B cell (primary cell): Measurements from ENCODE around the gene TBC1D14. TPM values are rescaled to one million over a fixed set of nuclear protein-coding genes. Genes with fewer than 3 reads are reported as not detected.

Experiments used
- ATAC-seq: fragments of 200-7000 bp; cut with Tn5 transposase; one replicate; pipeline ENCODE4 v1.10.0; 2021; ENCODE audit warnings: low read depth, mild to moderate bottlenecking, moderate number of reproducible peaks, moderate library complexity
- CTCF ChIA-PET: fragments of 350-600 bp; sonication (Branson Sonifier 250); formaldehyde crosslinking; loops from one replicate; lab custom pipeline; 2021; ENCODE audit warnings: antibody characterized with exemption, inconsistent platforms; lab: Charles Lee
- POLR2A ChIA-PET: fragments of 350-600 bp; sonication (Branson Sonifier 250); formaldehyde crosslinking; loops from one replicate; lab custom pipeline; 2021; ENCODE audit warnings: antibody characterized with exemption; lab: Charles Lee
- DNase-seq: peaks from one replicate; pipeline ENCODE4 v3.0.0; 2013
- H2AFZ ChIP-seq: 2 replicates; pipeline ENCODE4 v1.6.1; 2012; ENCODE audit warnings: mild to moderate bottlenecking, low read depth, low read length; ENCODE audit not compliant: insufficient read depth, poor library complexity, severe bottlenecking
- H3K27ac ChIP-seq, 2 donors: 1 replicate in 1 of 2; 2 replicates in 1 of 2; pipeline ENCODE4 v1.5.1; 2012 to 2013; ENCODE audit warnings: low read length in 2 of 2, mild to moderate bottlenecking in 2 of 2, moderate library complexity in 1 of 2
- H3K27me3 ChIP-seq, 4 experiments: fragments of 200-600 bp in 1 of 4; sonication (generic) in 1 of 4; replicated peaks in 1 of 4; 1 replicate in 2 of 4; 2 replicates in 2 of 4; pipeline versions ENCODE4 v1.6.1 to v1.7.0; 2013 to 2016; ENCODE audit warnings: low read length in 3 of 4, mild to moderate bottlenecking in 2 of 4, mixed read lengths in 1 of 4, moderate library complexity in 1 of 4; ENCODE audit not compliant: insufficient read depth in 4 of 4, control insufficient read depth in 3 of 4; ENCODE audit errors: control extremely low read depth in 1 of 4
- H3K36me3 ChIP-seq, 2 experiments: replicated peaks in 1 of 2; 1 replicate in 1 of 2; 2 replicates in 1 of 2; pipeline versions ENCODE4 v1.6.1 to v1.7.1; 2013; ENCODE audit warnings: low read length in 1 of 2; ENCODE audit not compliant: insufficient read depth in 2 of 2, control insufficient read depth in 1 of 2; ENCODE audit errors: control extremely low read depth in 1 of 2, extremely low read depth in 1 of 2
- H3K4me1 ChIP-seq, 2 donors: fragments of 200-600 bp in 1 of 2; sonication (generic) in 1 of 2; 1 replicate in 1 of 2; 2 replicates in 1 of 2; pipeline versions ENCODE4 v1.5.1 to v1.6.1; 2013 to 2017; ENCODE audit warnings: low read length in 2 of 2; ENCODE audit not compliant: control insufficient read depth in 2 of 2, insufficient read depth in 2 of 2
- H3K4me2 ChIP-seq: replicated peaks from 2 replicates; pipeline ENCODE3; 2012; ENCODE audit warnings: mild to moderate bottlenecking, low read depth, low read length; ENCODE audit not compliant: poor library complexity, severe bottlenecking
- H3K4me3 ChIP-seq, 5 experiments: fragments of 200-600 bp in 1 of 5; sonication (generic) in 1 of 5; 1 replicate in 3 of 5; 2 replicates in 2 of 5; pipeline versions ENCODE4 v1.5.1 to v1.7.0; 2011 to 2016; ENCODE audit warnings: low read length in 4 of 5, mild to moderate bottlenecking in 4 of 5, low read depth in 2 of 5, control low read depth in 1 of 5, moderate library complexity in 1 of 5; ENCODE audit not compliant: insufficient read depth in 1 of 5; ENCODE audit errors: control extremely low read depth in 1 of 5, extremely low read depth in 1 of 5
- H3K79me2 ChIP-seq: fragments of 200-600 bp; sonication (generic); one replicate; pipeline ENCODE4 v1.6.0; 2016; ENCODE audit warnings: low read length; ENCODE audit not compliant: control insufficient read depth, insufficient read depth
- H3K9ac ChIP-seq: fragments of 200-600 bp; sonication (generic); 2 replicates; pipeline ENCODE4 v1.6.1; 2017; ENCODE audit warnings: mild to moderate bottlenecking, low read length, moderate library complexity
- H3K9me3 ChIP-seq, 3 donors: one replicate each; pipeline versions ENCODE4 v1.6.1 to v1.7.1; 2013; ENCODE audit warnings: low read length in 2 of 3; ENCODE audit not compliant: control insufficient read depth in 2 of 3, insufficient read depth in 1 of 3; ENCODE audit errors: control extremely low read depth in 1 of 3
- H4K20me1 ChIP-seq: 2 replicates; pipeline ENCODE4 v1.6.0; 2012; ENCODE audit warnings: mild to moderate bottlenecking, low read length; ENCODE audit not compliant: insufficient read depth, control insufficient read depth, poor library complexity, severe bottlenecking
- H3K27ac Mint-ChIP-seq: one replicate; pipeline ENCODE4 v1.8.0; 2021; ENCODE audit warnings: mixed read lengths
- H3K27me3 Mint-ChIP-seq: one replicate; pipeline ENCODE4 v1.8.0; 2021; ENCODE audit warnings: mixed read lengths
- H3K4me1 Mint-ChIP-seq: one replicate; pipeline ENCODE4 v1.8.0; 2021; ENCODE audit warnings: mixed read lengths
- H3K4me3 Mint-ChIP-seq: one replicate; pipeline ENCODE4 v1.8.0; 2021; ENCODE audit warnings: mixed read lengths
- H3K9me3 Mint-ChIP-seq: one replicate; pipeline ENCODE4 v1.8.0; 2022; ENCODE audit warnings: mixed read lengths; ENCODE audit not compliant: insufficient read depth
- EZH2 ChIP-seq: IDR thresholded peaks from 2 replicates; pipeline ENCODE4 v1.6.1; 2012; ENCODE audit warnings: borderline replicate concordance, low read depth, mild to moderate bottlenecking, moderate library complexity, low read length; ENCODE audit not compliant: insufficient read depth, poor library complexity, severe bottlenecking
- WGBS: methylation state at CpG from one replicate; pipeline ENCODE4 v1.1.5; 2013; ENCODE audit warnings: missing lambda C conversion rate; ENCODE audit not compliant: insufficient coverage; 5-methylcytosine and 5-hydroxymethylcytosine counted together
- intact Hi-C: fragments of 100-400 bp; cut with micrococcal nuclease; formaldehyde crosslinking; loops from one replicate; pipeline ENCODE4 v1.10.0; 2022
- polyA plus RNA-seq: library from polyadenylated mRNA; depleted of rRNA; stranded (reverse); fragments of >200 nt; gene quantifications from 2 replicates; pipeline ENCODE4 v1.2.3, GENCODE V29; 2012
- total RNA-seq, 2 donors: library from RNA; stranded (reverse); fragments of 120-200 nt in 1 of 2; gene quantifications; 1 replicate in 1 of 2; 2 replicates in 1 of 2; pipeline versions ENCODE4 v1.2.3 to v1.2.4, GENCODE V29; 2013 to 2022
- TF ChIP-seq, protein P1 (sequence below): fragments of 200-600 bp; IDR thresholded peaks from one replicate; pipeline ENCODE4 v1.8.0; 2022; ENCODE audit warnings: antibody characterized with exemption, mild to moderate bottlenecking

TBC1D14 gene
- total and polyA plus RNA-seq, 2 donors (not counting 1 experiment from before 2014, with no cell fraction given) = 21.9 to 42.0 TPM

DNA sequence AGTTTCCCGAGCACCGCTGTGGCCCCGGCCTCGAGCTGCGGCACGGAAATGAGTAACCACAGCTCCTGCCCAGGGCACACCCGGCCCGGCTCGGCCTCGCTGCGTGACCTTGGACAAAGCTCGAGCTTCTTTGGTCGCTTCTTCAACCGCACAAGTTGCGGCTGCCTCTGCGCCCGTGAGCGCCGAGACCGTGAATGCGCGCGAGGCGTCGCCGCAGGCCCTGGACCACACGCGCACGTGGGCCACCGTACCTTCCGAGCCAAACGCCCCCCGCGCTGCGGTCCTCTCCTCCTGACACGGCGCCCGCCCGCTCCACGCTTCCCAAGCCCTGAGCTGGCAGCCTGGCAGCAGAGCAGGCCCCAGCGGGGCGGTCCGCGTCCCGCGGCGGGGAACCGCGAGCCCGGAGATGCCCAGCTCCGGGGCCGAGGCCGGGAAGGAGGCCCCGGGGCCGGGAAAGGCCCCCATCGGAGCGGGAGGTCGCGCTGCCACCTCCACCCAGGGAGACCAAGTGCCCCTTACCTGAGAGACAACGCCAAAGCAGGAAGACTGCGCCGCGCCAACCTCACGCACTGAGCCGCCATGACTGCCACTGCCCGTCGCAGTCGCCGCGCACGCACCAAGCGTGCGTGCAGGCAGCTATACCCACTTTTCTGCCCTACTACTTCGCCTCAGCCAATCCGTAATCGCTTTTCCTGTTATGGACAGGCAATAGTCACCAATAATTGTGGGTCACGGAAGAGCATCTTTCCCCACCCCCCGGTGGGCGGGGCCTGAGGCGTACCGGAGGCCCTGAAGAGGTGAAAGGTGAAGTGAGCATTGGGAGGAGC is 158.0 kb downstream of the TBC1D14 start, which contains the start of gene GRPEL1:
TSS of gene GRPEL1 (minus strand) at position 613 of the 827 bp plus-strand sequence. CDS start at position 581, 32 bp downstream.
- peak within 1 kb of the TSS; percentile 82 for H2AFZ ChIP-seq
- under 1% methylated on average over 78 of the region's 81 CpGs for WGBS
- peak within 1 kb of the TSS; percentile 94 for H3K27ac Mint-ChIP-seq
- no peaks in the 10 kb centered on the region for H3K9me3 ChIP-seq
- H3K27me3 Mint-ChIP-seq = peaks cover 3% of the 10 kb centered on the region
- H3K4me3 ChIP-seq = peak within 1 kb of the TSS; percentile 73 to 90 (median 80)
- intact Hi-C loops = loop anchor here (1.0 kb wide), 10 partner anchors 24 to 427 kb away; partner anchors contain the start of genes BLOC1S4, MRFAP1, MRFAP1L1 and TADA2B
- H3K27ac ChIP-seq = peak within 1 kb of the TSS; percentile 73 to 75
- no peaks in the 10 kb centered on the region for H3K9me3 Mint-ChIP-seq
- peaks cover 0 to 19% of the 10 kb centered on the region in 2 experiments for H3K36me3 ChIP-seq
- peak within 1 kb of the TSS; percentile 87 for H3K9ac ChIP-seq
- H3K4me1 ChIP-seq = peaks cover 26 to 37% of the 10 kb centered on the region in 2 donors
- peak within 1 kb of the TSS; percentile 85 for H3K4me2 ChIP-seq
- peaks cover 0 to 3% (median 1%) of the 10 kb centered on the region in 4 experiments for H3K27me3 ChIP-seq
- ChIA-PET POLR2A (interaction anchor here (0.6 to 4.8 kb wide), 12 partner anchors 9 to 493 kb away, joined by 3 to 36 read pairs (median 6); partner anchors contain the start of genes MAN2B2, MRFAP1, TADA2B and TBC1D14), CTCF (interaction anchor here (0.5 to 11.2 kb wide), 14 partner anchors 23 to 816 kb away, joined by 3 to 164 read pairs (median 4); partner anchors contain the start of genes BLOC1S4, TADA2B and TBC1D14)
- peaks cover 40% of the 10 kb centered on the region for H4K20me1 ChIP-seq
- ATAC-seq (peak; percentile 91), DNase-seq (peak; percentile 100)
- H3K4me1 Mint-ChIP-seq = peaks cover 44% of the 10 kb centered on the region
- no peak for TF ChIP-seq EZH2
- TF ChIP-seq, protein P1, sequence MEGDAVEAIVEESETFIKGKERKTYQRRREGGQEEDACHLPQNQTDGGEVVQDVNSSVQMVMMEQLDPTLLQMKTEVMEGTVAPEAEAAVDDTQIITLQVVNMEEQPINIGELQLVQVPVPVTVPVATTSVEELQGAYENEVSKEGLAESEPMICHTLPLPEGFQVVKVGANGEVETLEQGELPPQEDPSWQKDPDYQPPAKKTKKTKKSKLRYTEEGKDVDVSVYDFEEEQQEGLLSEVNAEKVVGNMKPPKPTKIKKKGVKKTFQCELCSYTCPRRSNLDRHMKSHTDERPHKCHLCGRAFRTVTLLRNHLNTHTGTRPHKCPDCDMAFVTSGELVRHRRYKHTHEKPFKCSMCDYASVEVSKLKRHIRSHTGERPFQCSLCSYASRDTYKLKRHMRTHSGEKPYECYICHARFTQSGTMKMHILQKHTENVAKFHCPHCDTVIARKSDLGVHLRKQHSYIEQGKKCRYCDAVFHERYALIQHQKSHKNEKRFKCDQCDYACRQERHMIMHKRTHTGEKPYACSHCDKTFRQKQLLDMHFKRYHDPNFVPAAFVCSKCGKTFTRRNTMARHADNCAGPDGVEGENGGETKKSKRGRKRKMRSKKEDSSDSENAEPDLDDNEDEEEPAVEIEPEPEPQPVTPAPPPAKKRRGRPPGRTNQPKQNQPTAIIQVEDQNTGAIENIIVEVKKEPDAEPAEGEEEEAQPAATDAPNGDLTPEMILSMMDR = no peak
- H3K4me3 Mint-ChIP-seq = peak within 1 kb of the TSS; percentile 94
- peaks cover 35% of the 10 kb centered on the region for H3K79me2 ChIP-seq
